Activated T-cell treated with anti-CD3 and anti-CD28 coated beads, Interleukin-2, amount 50 U/mL, for 1 hour (primary cell): ENCODE measurements around the gene LONRF2.

ENCODE experiments used
- DNase-seq: peaks from one replicate; pipeline ENCODE4 v3.0.0-alpha.2; 2020

Gene LONRF2

GRCh38 chr2:100274076-100274475 lies 48.2 kb downstream of the LONRF2 start:
- no peak for DNase-seq

DNA sequence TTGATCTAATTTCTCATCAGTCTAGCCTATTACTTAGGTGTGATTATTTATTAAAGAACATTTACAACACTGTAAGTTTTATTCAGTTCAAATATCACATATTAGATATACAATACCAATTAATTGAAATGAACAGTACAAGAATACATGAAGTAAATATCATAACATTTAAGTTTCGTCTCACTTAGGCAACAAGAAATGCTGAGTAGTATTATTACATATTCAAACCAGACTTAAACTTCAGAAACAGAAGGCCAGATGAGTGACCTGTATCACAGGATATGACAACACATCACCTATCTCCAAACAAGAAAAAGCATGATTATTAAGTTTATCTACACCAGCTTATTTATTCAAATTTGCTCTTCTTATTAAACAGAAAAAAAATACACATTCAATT lies 48.9 kb downstream of the LONRF2 start:
- DNase-seq: no peak

DNA sequence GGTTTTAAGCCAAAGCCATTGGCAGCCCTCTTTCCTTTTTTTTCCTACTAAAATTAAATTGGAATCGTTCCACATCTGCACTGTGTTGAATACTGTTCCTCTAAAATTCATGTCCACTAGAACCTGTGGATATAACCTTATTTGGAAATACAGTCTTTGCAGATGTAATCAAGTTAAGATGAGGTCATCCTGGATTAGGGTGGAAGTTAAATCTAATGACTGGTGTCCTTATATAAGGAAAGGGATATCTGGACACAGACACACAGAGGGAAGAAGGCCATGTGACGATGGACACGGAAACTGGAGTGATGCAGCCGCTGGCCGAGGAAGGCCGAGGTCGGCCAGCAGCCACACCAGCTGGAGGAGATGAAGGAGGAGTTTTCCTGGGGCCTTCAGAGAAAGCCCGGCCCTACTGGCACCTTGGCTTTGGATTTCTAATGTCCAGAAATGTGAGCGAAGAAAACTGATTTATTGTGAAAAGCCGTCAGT lies 49.4 kb downstream of the LONRF2 start:
- no peak for DNase-seq

DNA sequence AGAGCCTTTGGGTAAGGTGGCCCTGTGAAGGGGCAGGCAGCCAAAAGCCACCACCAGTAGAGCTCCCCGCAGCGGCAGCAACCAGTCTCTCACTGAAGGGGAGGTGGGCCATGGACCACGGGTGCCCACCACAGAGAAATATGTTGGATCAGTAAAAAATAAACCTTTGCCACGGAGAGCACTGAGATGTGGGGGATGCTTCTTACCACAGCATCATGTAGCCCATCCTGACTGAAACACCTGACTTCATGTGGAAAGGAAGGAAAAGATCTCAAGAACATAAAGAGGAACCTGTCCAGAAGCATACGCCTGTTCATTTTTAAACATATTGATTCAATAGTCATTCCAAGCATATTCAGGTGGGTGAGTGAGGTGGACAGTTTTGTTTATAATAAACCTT lies 51.1 kb downstream of the LONRF2 start:
- DNase-seq: no peak

DNA sequence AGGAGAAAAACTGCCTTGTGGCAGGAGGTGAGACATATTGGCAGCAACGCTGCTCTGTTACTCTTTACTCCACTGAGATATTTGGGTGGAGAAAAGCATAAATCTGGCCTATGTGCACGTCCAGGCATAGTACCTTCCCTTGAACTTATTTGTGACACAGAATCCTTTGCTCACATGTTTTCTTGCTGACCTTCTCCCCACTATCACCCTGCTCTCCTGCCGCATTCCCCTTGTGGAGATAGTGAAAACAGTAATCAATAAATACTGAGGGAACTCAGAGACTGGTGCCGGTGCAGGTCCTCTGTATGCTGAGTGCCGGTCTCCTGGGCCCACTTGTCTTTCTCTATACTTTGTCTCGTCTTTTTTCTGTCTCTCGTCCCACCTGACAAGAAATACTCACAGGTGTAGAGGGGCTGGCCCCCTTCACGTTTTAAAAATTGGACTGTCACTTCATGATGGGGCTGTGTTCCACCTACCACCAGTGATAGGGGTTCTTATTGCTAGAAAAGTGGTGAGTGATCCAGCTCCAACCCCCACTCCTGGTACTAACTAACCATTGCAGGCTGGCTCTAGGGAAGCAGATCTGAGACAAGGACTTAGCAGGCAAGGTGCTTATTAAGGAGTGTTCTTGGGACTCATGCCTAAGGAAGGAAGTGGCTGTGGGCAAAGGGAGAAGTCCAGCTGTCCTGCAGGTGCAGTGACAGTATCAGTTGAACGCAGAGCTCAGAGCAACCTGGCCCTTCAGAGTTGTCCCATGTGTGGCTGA lies 51.7 kb downstream of the LONRF2 start:
- no peak for DNase-seq

GRCh38 chr2:100269889-100270288 lies 52.4 kb downstream of the LONRF2 start:
- no peak for DNase-seq

DNA sequence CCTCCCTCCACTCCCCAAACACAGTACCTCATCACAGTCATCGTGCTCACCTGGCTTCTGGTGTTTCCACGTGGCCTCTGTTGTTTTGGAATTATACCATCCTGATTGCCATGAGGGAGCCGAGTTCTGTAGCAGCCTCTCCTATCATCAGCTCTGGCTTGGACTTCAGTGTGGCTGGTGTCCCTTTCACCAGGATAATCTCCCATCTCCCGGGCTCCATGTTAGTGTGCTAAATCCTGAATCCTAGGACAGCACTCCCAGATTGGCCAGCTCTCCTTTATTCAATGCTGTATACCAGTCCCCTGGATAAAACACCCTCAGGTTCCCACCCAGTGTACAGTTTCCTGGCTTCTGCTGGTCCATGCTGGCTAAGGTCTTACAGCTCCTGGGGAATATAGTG lies 53.3 kb downstream of the LONRF2 start:
- DNase-seq: no peak

DNA sequence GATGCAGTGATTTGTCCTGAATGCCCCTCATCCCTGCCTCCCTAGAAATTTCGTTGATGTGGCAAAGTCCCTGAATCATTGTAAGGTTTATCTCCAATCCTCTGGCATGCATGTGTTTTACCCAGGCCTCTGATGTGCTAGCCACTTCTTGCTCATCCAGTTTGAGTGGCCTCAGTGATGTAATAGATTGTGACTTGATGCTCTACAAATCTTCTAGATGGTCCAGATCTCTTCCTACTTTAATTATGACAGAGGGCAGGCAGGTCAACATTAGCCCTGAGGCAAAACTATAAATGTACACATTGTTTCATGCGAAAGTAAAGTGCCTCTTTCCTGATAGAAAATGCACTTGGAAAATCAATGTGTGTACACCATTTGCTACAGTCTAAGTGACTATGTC lies 54.5 kb downstream of the LONRF2 start:
- DNase-seq: no peak

GRCh38 chr2:100266126-100266525 lies 56.2 kb downstream of the LONRF2 start:
- no peak for DNase-seq

DNA sequence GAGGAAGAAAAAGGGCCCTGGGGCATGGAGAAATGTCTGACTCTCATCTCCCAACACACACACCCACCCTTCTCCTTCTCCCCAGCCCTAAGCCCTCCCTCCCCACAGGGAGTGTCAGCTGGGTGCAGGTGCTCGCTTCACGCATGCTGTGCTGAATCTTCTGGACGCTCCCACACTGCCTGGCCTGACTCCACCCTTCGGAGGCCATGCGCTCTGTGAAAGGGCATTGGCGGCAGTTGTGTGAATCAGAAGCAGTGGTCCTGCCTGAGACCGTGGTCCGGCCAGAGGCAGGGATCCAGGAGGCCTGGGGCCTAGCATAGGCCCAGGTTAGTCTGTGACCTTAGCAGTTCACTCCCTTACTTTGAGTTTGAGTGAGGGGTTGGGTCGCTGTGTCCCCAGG lies 57.1 kb downstream of the LONRF2 start:
- DNase-seq: no peak

DNA sequence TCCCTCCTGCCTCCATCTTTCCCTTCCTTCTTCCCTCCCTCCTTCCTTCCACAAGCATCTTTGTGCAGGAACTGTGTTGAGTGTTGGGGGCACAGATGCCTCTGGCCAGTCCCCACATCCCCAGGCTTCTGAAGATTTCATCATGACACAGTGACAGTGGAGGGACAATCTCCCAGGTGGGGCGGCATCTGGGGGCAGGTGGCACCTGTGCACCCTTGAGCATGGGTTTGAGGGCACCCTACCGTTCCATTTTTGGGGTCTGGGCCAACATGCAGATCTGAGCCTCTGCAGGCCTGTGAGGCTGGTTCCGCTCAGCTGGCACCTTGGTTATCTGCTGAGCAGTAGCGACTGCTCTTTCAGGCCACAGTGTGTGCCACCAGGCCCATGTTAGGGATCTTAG lies 57.6 kb downstream of the LONRF2 start:
- DNase-seq: no peak

GRCh38 chr2:100264121-100264520 lies 58.2 kb downstream of the LONRF2 start:
- no peak for DNase-seq

GRCh38 chr2:100262555-100263320 lies 59.6 kb downstream of the LONRF2 start:
- DNase-seq: peak; percentile 60

- no peak for DNase-seq
Measured at GRCh38 chr2:100262046-100262445, 60.3 kb downstream of the LONRF2 start.

- DNase-seq: no peak
Measured at GRCh38 chr2:100260712-100261620, 61.3 kb downstream of the LONRF2 start.

GRCh38 chr2:100259106-100259505 lies 63.2 kb downstream of the LONRF2 start:
- no peak for DNase-seq

GRCh38 chr2:100257939-100258338 lies 64.4 kb downstream of the LONRF2 start:
- DNase-seq: no peak

DNA sequence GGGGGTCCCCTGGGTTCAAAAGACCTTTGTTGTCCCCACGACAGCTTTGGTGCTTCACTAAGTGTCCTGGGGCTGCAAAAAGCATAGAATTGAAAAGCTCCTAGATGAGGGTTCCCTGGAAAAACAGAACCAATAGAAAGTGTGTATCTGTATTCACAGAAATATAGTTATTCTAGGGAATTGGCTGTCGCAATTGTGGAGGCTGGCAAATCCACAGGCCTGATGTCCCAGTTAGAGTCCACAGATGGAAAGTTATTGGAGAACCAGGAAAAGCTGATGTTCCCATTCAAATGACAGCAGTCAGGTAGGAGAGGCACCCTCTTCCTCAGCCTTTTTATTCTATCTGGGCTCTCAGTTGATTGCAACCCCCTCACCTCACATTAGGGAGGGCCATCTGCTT lies 65.5 kb downstream of the LONRF2 start:
- no peak for DNase-seq

GRCh38 chr2:100256416-100256815 lies 65.9 kb downstream of the LONRF2 start:
- DNase-seq: no peak

- DNase-seq: no peak
Measured at GRCh38 chr2:100254646-100255210, 67.6 kb downstream of the LONRF2 start.

GRCh38 chr2:100253786-100254185 lies 68.5 kb downstream of the LONRF2 start:
- DNase-seq: no peak

DNA sequence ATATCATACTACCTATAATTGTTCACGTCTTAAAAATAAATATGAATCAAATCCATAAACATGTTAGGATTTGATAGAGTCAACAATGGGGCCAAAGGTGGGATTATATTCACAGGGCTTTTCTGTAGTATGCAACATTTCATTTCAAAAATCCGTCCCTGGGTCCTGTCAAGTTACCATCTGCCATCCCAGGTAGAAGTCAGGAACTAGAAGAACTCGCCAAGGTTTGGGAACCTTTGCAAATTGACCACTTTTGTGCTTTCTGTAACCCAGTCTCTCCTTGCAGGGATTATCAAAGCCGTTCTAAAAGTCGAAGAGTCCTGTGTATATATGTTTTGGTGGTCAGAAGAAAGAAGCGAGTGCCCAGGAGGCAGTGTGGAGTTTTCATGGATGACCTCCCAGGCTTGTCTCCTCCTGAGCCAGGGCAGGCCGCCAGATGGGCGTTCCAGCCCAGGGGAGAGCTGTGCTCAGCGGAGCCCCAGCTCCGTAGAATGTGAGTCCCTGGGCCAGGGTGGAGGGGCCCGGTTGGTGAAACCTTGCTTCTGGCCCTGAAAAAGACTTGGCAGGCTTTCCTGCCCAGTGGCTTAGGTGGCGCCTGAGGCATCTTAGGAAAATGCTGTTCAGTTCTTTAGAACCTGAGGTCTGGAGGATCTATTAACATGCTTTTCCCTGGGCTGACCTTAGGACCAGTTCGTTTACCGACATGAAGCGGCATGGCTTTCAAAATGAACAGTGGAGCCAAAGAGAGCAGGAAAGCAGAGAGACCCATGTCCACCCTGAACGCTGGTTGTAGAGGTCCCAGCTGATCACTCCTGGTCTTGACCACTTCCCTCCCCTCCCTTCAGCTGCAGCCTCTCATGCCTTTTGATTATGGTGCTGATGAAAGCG lies 69.2 kb downstream of the LONRF2 start:
- no peak for DNase-seq
